ENCODE data around the gene KRTAP7-1. TPM values are rescaled to one million over a fixed set of nuclear protein-coding genes. Genes with fewer than 3 reads are reported as not detected.

The KRTAP7-1 gene
- total RNA-seq: not detected

- Histone ChIP-seq H3K9me3 (no peaks in the 10 kb centered on the region), H3K4me1 (ENCODE audit: control insufficient read depth in 1 of 2, low read depth in 2 of 2) (no peaks in the 10 kb centered on the region), H3K27ac (no peak within 1 kb of the TSS), H3K27me3 (replicated peaks; ENCODE audit: insufficient read depth) (no peaks in the 10 kb centered on the region), H3K36me3 (no peaks in the 10 kb centered on the region), H3K4me3 (no peak within 1 kb of the TSS)
- ATAC-seq (ENCODE audit: insufficient number of reproducible peaks, low FRiP score, low read depth) (no peak), DNase-seq (ENCODE audit: low spot score) (no peak)
- TF ChIP-seq CTCF (IDR thresholded peaks at IDR 0.05): no peak
Observed at GRCh38 chr21:30829659-30830058, at the start of gene KRTAP7-1. Gene KRTAP7-1 (minus strand): TSS chr21:30829759. CDS start chr21:30829698, 61 bp downstream.

GRCh38 chr21:30874526-30874925 lies 45.0 kb upstream of the KRTAP7-1 start:
- Histone ChIP-seq H3K9me3 (no peaks in the 10 kb centered on the region), H3K27ac (no peak overlapping the region), H3K4me1 (ENCODE audit: control insufficient read depth in 1 of 2, low read depth in 2 of 2) (no peaks in the 10 kb centered on the region), H3K4me3 (no peak overlapping the region), H3K36me3 (no peaks in the 10 kb centered on the region), H3K27me3 (replicated peaks; ENCODE audit: insufficient read depth) (no peaks in the 10 kb centered on the region)
- no peak for TF ChIP-seq CTCF (IDR thresholded peaks at IDR 0.05)
- ATAC-seq (ENCODE audit: insufficient number of reproducible peaks, low FRiP score, low read depth) (no peak), DNase-seq (ENCODE audit: low spot score) (no peak)

GRCh38 chr21:30847627-30848500 lies 18.3 kb upstream of the KRTAP7-1 start:
- Histone ChIP-seq H3K4me1 (ENCODE audit: control insufficient read depth in 1 of 2, low read depth in 2 of 2) (no peaks in the 10 kb centered on the region), H3K27me3 (replicated peaks; ENCODE audit: insufficient read depth) (no peaks in the 10 kb centered on the region), H3K36me3 (no peaks in the 10 kb centered on the region), H3K4me3 (no peak overlapping the region), H3K27ac (no peak overlapping the region), H3K9me3 (no peaks in the 10 kb centered on the region)
- no peak for ATAC-seq (ENCODE audit: insufficient number of reproducible peaks, low FRiP score, low read depth)
- no peak for DNase-seq (ENCODE audit: low spot score)
- TF ChIP-seq CTCF (IDR thresholded peaks at IDR 0.05): no peak

GRCh38 chr21:30842990-30843389 lies 13.4 kb upstream of the KRTAP7-1 start:
- no peak overlapping the region for H3K4me3 ChIP-seq
- no peaks in the 10 kb centered on the region for H3K9me3 ChIP-seq
- H3K4me1 ChIP-seq (ENCODE audit: control insufficient read depth in 1 of 2, low read depth in 2 of 2): no peaks in the 10 kb centered on the region
- H3K27me3 ChIP-seq (replicated peaks; ENCODE audit: insufficient read depth): no peaks in the 10 kb centered on the region
- no peaks in the 10 kb centered on the region for H3K36me3 ChIP-seq
- no peak overlapping the region for H3K27ac ChIP-seq
- no peak for ATAC-seq (ENCODE audit: insufficient number of reproducible peaks, low FRiP score, low read depth)
- TF ChIP-seq CTCF (IDR thresholded peaks at IDR 0.05): no peak
- no peak for DNase-seq (ENCODE audit: low spot score)

GRCh38 chr21:30839304-30839703 lies 9.7 kb upstream of the KRTAP7-1 start:
- no peak overlapping the region for H3K4me3 ChIP-seq
- TF ChIP-seq CTCF (IDR thresholded peaks at IDR 0.05): no peak
- H3K36me3 ChIP-seq: no peaks in the 10 kb centered on the region
- ATAC-seq (ENCODE audit: insufficient number of reproducible peaks, low FRiP score, low read depth): no peak
- no peak overlapping the region for H3K27ac ChIP-seq
- H3K4me1 ChIP-seq (ENCODE audit: control insufficient read depth in 1 of 2, low read depth in 2 of 2): no peaks in the 10 kb centered on the region
- DNase-seq (ENCODE audit: low spot score): no peak
- no peaks in the 10 kb centered on the region for H3K9me3 ChIP-seq
- no peaks in the 10 kb centered on the region for H3K27me3 ChIP-seq (replicated peaks; ENCODE audit: insufficient read depth)
